ENCODE data around the gene GPI. TPM values are rescaled to one million over a fixed set of nuclear protein-coding genes. Genes with fewer than 3 reads are reported as not detected.

GPI gene
- total and polyA plus RNA-seq, 2 donors (not counting 1 experiment from before 2014, with no cell fraction given) = 112 to 173 TPM

- H4K20me1 ChIP-seq (ENCODE audit: control insufficient read depth, extremely low read depth, insufficient read depth, low read length) = no peaks in the 10 kb centered on the region
- no peak overlapping the region for H2AFZ ChIP-seq (ENCODE audit: low read length)
- H3K4me2 ChIP-seq (ENCODE audit: extremely low read depth, insufficient read depth, low read length) = no peak overlapping the region
- no peaks in the 10 kb centered on the region for H3K4me1 ChIP-seq (ENCODE audit: control insufficient read depth, extremely low read depth, insufficient read depth, low read length)
- H3K9me3 ChIP-seq (ENCODE audit: control insufficient read depth, insufficient read depth, low read depth, low read length) = no peaks in the 10 kb centered on the region
- TF ChIP-seq EZH2 (IDR thresholded peaks at IDR 0.05; ENCODE audit: low read length, missing control alignments) = no peak
- TF ChIP-seq, protein P1, sequence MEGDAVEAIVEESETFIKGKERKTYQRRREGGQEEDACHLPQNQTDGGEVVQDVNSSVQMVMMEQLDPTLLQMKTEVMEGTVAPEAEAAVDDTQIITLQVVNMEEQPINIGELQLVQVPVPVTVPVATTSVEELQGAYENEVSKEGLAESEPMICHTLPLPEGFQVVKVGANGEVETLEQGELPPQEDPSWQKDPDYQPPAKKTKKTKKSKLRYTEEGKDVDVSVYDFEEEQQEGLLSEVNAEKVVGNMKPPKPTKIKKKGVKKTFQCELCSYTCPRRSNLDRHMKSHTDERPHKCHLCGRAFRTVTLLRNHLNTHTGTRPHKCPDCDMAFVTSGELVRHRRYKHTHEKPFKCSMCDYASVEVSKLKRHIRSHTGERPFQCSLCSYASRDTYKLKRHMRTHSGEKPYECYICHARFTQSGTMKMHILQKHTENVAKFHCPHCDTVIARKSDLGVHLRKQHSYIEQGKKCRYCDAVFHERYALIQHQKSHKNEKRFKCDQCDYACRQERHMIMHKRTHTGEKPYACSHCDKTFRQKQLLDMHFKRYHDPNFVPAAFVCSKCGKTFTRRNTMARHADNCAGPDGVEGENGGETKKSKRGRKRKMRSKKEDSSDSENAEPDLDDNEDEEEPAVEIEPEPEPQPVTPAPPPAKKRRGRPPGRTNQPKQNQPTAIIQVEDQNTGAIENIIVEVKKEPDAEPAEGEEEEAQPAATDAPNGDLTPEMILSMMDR (conservative IDR thresholded peaks at IDR 0.05 in 1 of 2, IDR thresholded peaks at IDR 0.05 in 1 of 2; ENCODE audit: low read depth in 1 of 2, low read length in 2 of 2) = no peak
- no peak overlapping the region for H3K9ac ChIP-seq (ENCODE audit: insufficient read depth, low read length)
- no peak overlapping the region for H3K27ac ChIP-seq (ENCODE audit: insufficient read depth, low read length)
- no peaks in the 10 kb centered on the region for H3K79me2 ChIP-seq (ENCODE audit: control insufficient read depth, insufficient read depth, low read length)
- peaks cover 6% of the 10 kb centered on the region for H3K36me3 ChIP-seq (ENCODE audit: control insufficient read depth, insufficient read depth, low read length)
- H3K27me3 ChIP-seq (ENCODE audit: control insufficient read depth, insufficient read depth, low read length) = no peaks in the 10 kb centered on the region
- no peak for DNase-seq (ENCODE audit: low read depth in 2 of 2)
- H3K4me3 ChIP-seq (replicated peaks in 1 of 4; ENCODE audit: control extremely low read depth in 1 of 4, insufficient read depth in 1 of 4, low read depth in 3 of 4, low read length in 4 of 4) = no peak overlapping the region
Measured at GRCh38 chr19:34332027-34332760, 32.8 kb upstream of the GPI start.

DNA sequence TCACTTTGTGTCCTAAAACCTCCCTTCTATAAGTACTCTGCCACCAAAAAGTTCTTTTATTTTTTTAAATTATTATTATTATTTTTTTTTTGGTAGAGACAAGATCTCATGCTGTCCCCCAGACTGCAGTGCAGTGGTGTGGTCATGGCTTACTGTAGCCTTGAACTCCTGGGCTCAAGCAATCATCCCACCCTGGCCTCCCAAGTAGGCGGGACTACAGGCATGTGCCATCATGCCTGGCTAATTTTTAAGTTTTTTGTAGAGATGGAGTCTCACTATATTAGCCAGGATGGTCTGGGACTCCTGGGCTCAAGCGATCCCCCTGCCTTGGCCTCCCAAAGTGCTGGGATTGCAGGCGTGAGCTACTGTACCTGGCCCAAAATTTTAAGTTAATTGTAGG lies 29.1 kb upstream of the GPI start:
- no peak overlapping the region for H3K4me2 ChIP-seq (ENCODE audit: extremely low read depth, insufficient read depth, low read length)
- no peaks in the 10 kb centered on the region for H3K27me3 ChIP-seq (ENCODE audit: control insufficient read depth, insufficient read depth, low read length)
- peaks cover 4% of the 10 kb centered on the region for H3K36me3 ChIP-seq (ENCODE audit: control insufficient read depth, insufficient read depth, low read length)
- no peak overlapping the region for H2AFZ ChIP-seq (ENCODE audit: low read length)
- no peaks in the 10 kb centered on the region for H3K79me2 ChIP-seq (ENCODE audit: control insufficient read depth, insufficient read depth, low read length)
- no peaks in the 10 kb centered on the region for H4K20me1 ChIP-seq (ENCODE audit: control insufficient read depth, extremely low read depth, insufficient read depth, low read length)
- no peaks in the 10 kb centered on the region for H3K9me3 ChIP-seq (ENCODE audit: control insufficient read depth, insufficient read depth, low read depth, low read length)
- no peak for DNase-seq (ENCODE audit: low read depth in 2 of 2)
- no peaks in the 10 kb centered on the region for H3K4me1 ChIP-seq (ENCODE audit: control insufficient read depth, extremely low read depth, insufficient read depth, low read length)
- H3K9ac ChIP-seq (ENCODE audit: insufficient read depth, low read length) = no peak overlapping the region
- no peak overlapping the region for H3K27ac ChIP-seq (ENCODE audit: insufficient read depth, low read length)
- H3K4me3 ChIP-seq (replicated peaks in 1 of 4; ENCODE audit: control extremely low read depth in 1 of 4, insufficient read depth in 1 of 4, low read depth in 3 of 4, low read length in 4 of 4) = no peak overlapping the region
- TF ChIP-seq, protein P1 (conservative IDR thresholded peaks at IDR 0.05 in 1 of 2, IDR thresholded peaks at IDR 0.05 in 1 of 2; ENCODE audit: low read depth in 1 of 2, low read length in 2 of 2) = no peak
- no peak for TF ChIP-seq EZH2 (IDR thresholded peaks at IDR 0.05; ENCODE audit: low read length, missing control alignments)

DNA sequence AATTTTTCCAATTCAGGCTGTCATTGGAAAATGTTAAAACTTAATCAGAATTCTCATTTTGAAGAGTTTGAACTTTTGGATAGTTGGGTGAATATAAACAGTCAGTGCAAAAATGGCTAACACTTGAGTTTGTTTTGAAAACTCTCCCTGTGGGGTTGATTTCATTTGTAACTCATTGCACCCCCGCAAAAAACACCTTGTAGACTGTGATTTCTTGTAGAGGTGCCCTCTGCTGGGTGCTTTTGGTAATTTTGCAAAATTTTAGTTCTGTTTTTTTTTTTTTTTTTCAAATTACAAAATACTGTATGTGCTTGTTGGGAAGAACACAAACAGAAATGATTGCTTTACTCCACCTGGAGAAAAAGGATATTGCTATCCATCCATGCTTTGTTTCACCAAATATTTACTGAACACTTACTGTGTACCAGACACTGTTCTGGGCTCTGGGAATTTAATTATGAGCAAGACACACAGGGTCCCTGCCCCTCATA lies 28.2 kb upstream of the GPI start:
- Histone ChIP-seq H2AFZ (ENCODE audit: low read length) (no peak overlapping the region), H3K9me3 (ENCODE audit: control insufficient read depth, insufficient read depth, low read depth, low read length) (no peaks in the 10 kb centered on the region), H3K9ac (ENCODE audit: insufficient read depth, low read length) (no peak overlapping the region), H3K36me3 (ENCODE audit: control insufficient read depth, insufficient read depth, low read length) (peaks cover 8% of the 10 kb centered on the region), H3K4me1 (ENCODE audit: control insufficient read depth, extremely low read depth, insufficient read depth, low read length) (no peaks in the 10 kb centered on the region), H3K27ac (ENCODE audit: insufficient read depth, low read length) (no peak overlapping the region), H3K4me3 (replicated peaks in 1 of 4; ENCODE audit: control extremely low read depth in 1 of 4, insufficient read depth in 1 of 4, low read depth in 3 of 4, low read length in 4 of 4) (no peak overlapping the region), H3K79me2 (ENCODE audit: control insufficient read depth, insufficient read depth, low read length) (no peaks in the 10 kb centered on the region), H4K20me1 (ENCODE audit: control insufficient read depth, extremely low read depth, insufficient read depth, low read length) (no peaks in the 10 kb centered on the region), H3K4me2 (ENCODE audit: extremely low read depth, insufficient read depth, low read length) (no peak overlapping the region), H3K27me3 (ENCODE audit: control insufficient read depth, insufficient read depth, low read length) (no peaks in the 10 kb centered on the region)
- DNase-seq (ENCODE audit: low read depth in 2 of 2) = peak in 1 of 2 donors; percentile 51
- no peak for TF ChIP-seq EZH2 (IDR thresholded peaks at IDR 0.05; ENCODE audit: low read length, missing control alignments)
- TF ChIP-seq, protein P1 (conservative IDR thresholded peaks at IDR 0.05 in 1 of 2, IDR thresholded peaks at IDR 0.05 in 1 of 2; ENCODE audit: low read depth in 1 of 2, low read length in 2 of 2) = peak; percentile 65 to 66

Measured in fibroblast of lung (primary cell).